GM12878 (cell line): Measurements from ENCODE around the gene ATP6V1G2. TPM values are rescaled to one million over a fixed set of nuclear protein-coding genes. Genes with fewer than 3 reads are reported as not detected.

ENCODE experiments used
- ATAC-seq: fragments of 200-7000 bp; cut with Tn5 transposase; 3 replicates; pipeline ENCODE4 v1.9.1; 2020; ENCODE audit warnings: mild to moderate bottlenecking, moderate library complexity
- BruUV-seq: library from RNA; stranded (reverse); fragments of 400-500 nt; replicated peaks from 2 replicates; lab custom pipeline; 2021; lab: Mats Ljungman, UMichigan
- CTCF ChIA-PET: fragments of 300-600 bp; sonication (Branson Sonifier 250); formaldehyde crosslinking; extraction: SDS; loops from one replicate; lab custom pipeline; 2021; ENCODE audit warnings: inconsistent platforms; lab: Yijun Ruan, JAX
- POLR2A ChIA-PET: fragments of 350-600 bp; formaldehyde crosslinking; extraction: SDS; loops from one replicate; lab custom pipeline; 2021; ENCODE audit warnings: inconsistent platforms; lab: Charles Lee
- RAD21 ChIA-PET: fragments of 300-600 bp; sonication (Branson Sonifier 250); formaldehyde crosslinking; loops from one replicate; lab custom pipeline; 2023; ENCODE audit warnings: antibody characterized with exemption; ENCODE audit not compliant: unreplicated experiment; lab: Charles Lee
- SMC1A ChIA-PET: fragments of 300-600 bp; sonication (Branson Sonifier 250); formaldehyde crosslinking; loops from one replicate; lab custom pipeline; 2023; ENCODE audit not compliant: unreplicated experiment, uncharacterized antibody; lab: Charles Lee
- DNase-seq: peaks from one replicate; pipeline ENCODE4 v3.0.0-alpha.2; 2011; ENCODE audit warnings: low read depth, low spot score
- FAIRE-seq: peaks from 3 replicates; lab custom pipeline; 2011; peaks lifted over from hg19 to GRCh38; lab: Jason Lieb, UNC
- H2AFZ ChIP-seq: 2 replicates; pipeline ENCODE4 v1.6.0; 2011; ENCODE audit warnings: low read depth, low read length, control low read depth; ENCODE audit not compliant: control insufficient read depth
- H3K27ac ChIP-seq: 2 replicates; pipeline ENCODE4 v1.5.1; 2011; ENCODE audit warnings: control low read depth; ENCODE audit not compliant: control insufficient read depth, insufficient read depth
- H3K27me3 ChIP-seq, 2 experiments: replicated peaks in 1 of 2; 2 replicates each; pipeline versions ENCODE4 v1.6.0 to v1.6.1; 2011; ENCODE audit warnings: low read length in 1 of 2; ENCODE audit not compliant: control insufficient read depth in 2 of 2, insufficient read depth in 2 of 2
- H3K36me3 ChIP-seq, 2 experiments: 2 replicates each; pipeline ENCODE4 v1.5.1; 2011; ENCODE audit warnings: low read length in 1 of 2; ENCODE audit not compliant: control insufficient read depth in 2 of 2, insufficient read depth in 2 of 2
- H3K4me1 ChIP-seq: 2 replicates; pipeline ENCODE4 v1.6.1; 2011; ENCODE audit warnings: mild to moderate bottlenecking, low read length, moderate library complexity, mixed read lengths; ENCODE audit not compliant: control insufficient read depth, insufficient read depth
- H3K4me2 ChIP-seq: 2 replicates; pipeline ENCODE4 v1.6.0; 2011; ENCODE audit warnings: control low read depth; ENCODE audit not compliant: control insufficient read depth, insufficient read depth
- H3K4me3 ChIP-seq: fragments of 200-600 bp; sonication (generic); 2 replicates; pipeline ENCODE4 v1.5.1; 2016
- H3K79me2 ChIP-seq: 2 replicates; pipeline ENCODE4 v1.6.0; 2011; ENCODE audit warnings: low read length; ENCODE audit not compliant: control insufficient read depth, insufficient read depth
- H3K9ac ChIP-seq: 2 replicates; pipeline ENCODE4 v1.8.0; 2011; ENCODE audit warnings: low read length, control low read depth, mixed read lengths; ENCODE audit not compliant: control insufficient read depth, insufficient read depth
- H3K9me3 ChIP-seq: replicated peaks from 3 replicates; pipeline ENCODE4 v1.5.1; 2011; ENCODE audit warnings: mild to moderate bottlenecking, low read length; ENCODE audit not compliant: control insufficient read depth, insufficient read depth
- H4K20me1 ChIP-seq: 2 replicates; pipeline ENCODE4 v1.6.0; 2011; ENCODE audit not compliant: control insufficient read depth, insufficient read depth
- CBX5 ChIP-seq: sonication (generic); IDR thresholded peaks from 2 replicates; pipeline ENCODE4 v1.6.1; 2016; ENCODE audit warnings: low read depth, moderate library complexity, mild to moderate bottlenecking, inconsistent platforms
- CEBPZ ChIP-seq: fragments of 150-350 bp; IDR thresholded peaks from 2 replicates; pipeline ENCODE4 v1.6.1; 2016; ENCODE audit warnings: low read depth, low read length
- FOXM1 ChIP-seq: IDR thresholded peaks from 2 replicates; pipeline ENCODE4 v1.6.1; 2012; ENCODE audit warnings: low read depth, mild to moderate bottlenecking, inconsistent platforms, low read length, moderate library complexity
- IRF5 ChIP-seq: fragments of 450-650 bp; IDR thresholded peaks from 2 replicates; pipeline ENCODE4 v1.6.1; 2017; ENCODE audit warnings: borderline replicate concordance
- PAX5 ChIP-seq: IDR thresholded peaks from 2 replicates; pipeline ENCODE4 v1.6.1; 2011; ENCODE audit warnings: low read depth, low read length, borderline replicate concordance
- PML ChIP-seq: IDR thresholded peaks from 2 replicates; pipeline ENCODE4 v1.6.1; 2012; ENCODE audit warnings: low read length, inconsistent platforms
- RB1 ChIP-seq: fragments of 450-650 bp; formaldehyde crosslinking; IDR thresholded peaks from 2 replicates; pipeline ENCODE4 v1.6.1; 2017; ENCODE audit warnings: mild to moderate bottlenecking, borderline replicate concordance
- SREBF1 ChIP-seq: IDR thresholded peaks from 2 replicates; pipeline ENCODE4 v1.6.1; 2012; ENCODE audit warnings: mild to moderate bottlenecking, low read length
- TCF12 ChIP-seq: IDR thresholded peaks from 2 replicates; pipeline ENCODE4 v1.6.1; 2011; ENCODE audit warnings: low read depth, mild to moderate bottlenecking, low read length
- ZNF622 ChIP-seq: fragments of 450-650 bp; IDR thresholded peaks from 2 replicates; pipeline ENCODE4 v1.6.1; 2017; ENCODE audit warnings: mild to moderate bottlenecking, inconsistent platforms
- WGBS: methylation state at CpG from one replicate; pipeline ENCODE4 v1.1.6; 2016; ENCODE audit warnings: low lambda C conversion rate; ENCODE audit not compliant: insufficient replicate concordance, insufficient coverage; ENCODE audit errors: missing lambda C conversion rate; 5-methylcytosine and 5-hydroxymethylcytosine counted together
- in situ Hi-C: fragments of 300-500 bp; cut with MboI; formaldehyde crosslinking; loops from 9 replicates; pipeline ENCODE4 v1.14.3; 2018; ENCODE audit warnings: mixed read lengths
- intact Hi-C: fragments of 100-400 bp; cut with micrococcal nuclease; formaldehyde crosslinking; loops from one replicate; pipeline ENCODE4 v1.14.2; 2022; ENCODE audit not compliant: unreplicated experiment
- polyA plus RNA-seq, 11 experiments: library from polyadenylated mRNA; depleted of rRNA in 4 of 11; unstranded in 6 of 11; stranded (reverse) in 5 of 11; fragments of >200 nt; fragmentation: Nextera tagmentation in 4 of 11; fragmentation: Illumina TruSeq in 1 of 11; extraction: Ambion mirVana in 4 of 11; extraction: Trizol in 1 of 11; gene quantifications; 1 replicate in 1 of 11; 2 replicates in 10 of 11; pipeline versions ENCODE4 v1.2.1 to v1.2.3, GENCODE V29; 2011 to 2016; ENCODE audit warnings: inconsistent platforms in 2 of 11, missing spikeins in 2 of 11, low read depth in 1 of 11
- total RNA-seq, 4 experiments: library from RNA; depleted of rRNA in 3 of 4; stranded (reverse); fragments of >200 nt in 3 of 4; fragmentation: Illumina TruSeq in 1 of 4; extraction: Trizol in 1 of 4; gene quantifications; 2 replicates each; pipeline versions ENCODE4 v1.2.1 to v1.2.3, GENCODE V29; 2013 to 2021

The ATP6V1G2 gene
- total and polyA plus RNA-seq, 10 of the 15 experiments (the other 5 are each of a cell fraction or from before 2014, with no cell fraction given) = 0.45 to 8.9 (median 2.8) TPM

GRCh38 chr6:31545291-31545690 is 1.1 kb downstream of the ATP6V1G2 start:
- ChIA-PET RAD21 (interaction anchor here (4.5 to 16.9 kb wide), 4 partner anchors 14 to 51 kb away, joined by 32 to 668 read pairs (median 330); partner anchors contain the start of genes LST1, LTB, NCR3 and TNF), POLR2A (interaction anchor here (0.6 kb wide), 1 partner anchor 64 kb away, joined by 3 read pairs; no protein-coding TSS in a partner anchor), CTCF (interaction anchor here (0.8 to 34.8 kb wide), 4 partner anchors 43 to 407 kb away, joined by 3 to 2098 read pairs (median 3); partner anchors contain the start of genes LST1, LTB, NCR3 and TNF), SMC1A (interaction anchor here (1.4 to 34.7 kb wide), 2 partner anchors 39 to 70 kb away, joined by 5 to 1989 read pairs; partner anchors contain the start of genes AIF1, LST1, LTA and LTB)
- Histone ChIP-seq H3K4me3 (no peak overlapping the region), H3K9ac (no peak overlapping the region), H3K4me1 (peaks cover 16% of the 10 kb centered on the region; the same call in 1 of the 2 replicates), H3K36me3 (peaks cover 0 to 2% of the 10 kb centered on the region in 2 experiments; a peak in 2 of 4 replicates), H3K4me2 (no peak overlapping the region), H3K79me2 (peaks cover 39% of the 10 kb centered on the region), H4K20me1 (peaks cover 3% of the 10 kb centered on the region; the same call in 1 of the 2 replicates), H3K27me3 (no peaks in the 10 kb centered on the region), H3K9me3 (no peaks in the 10 kb centered on the region), H3K27ac (no peak overlapping the region), H2AFZ (no peak overlapping the region)
- ATAC-seq = no peak
- 32% methylated on average over 7 of the region's 7 CpGs for WGBS
- FAIRE-seq = no peak
- no peak for TF ChIP-seq ZNF622
- no peak for TF ChIP-seq PML
- no peak for TF ChIP-seq FOXM1
- no peak for TF ChIP-seq PAX5
- no peak for TF ChIP-seq SREBF1
- no peak for TF ChIP-seq IRF5
- no peak for TF ChIP-seq CBX5
- no peak for TF ChIP-seq CEBPZ
- no peak for TF ChIP-seq RB1
- TF ChIP-seq TCF12 = no peak
- intact Hi-C loops (loop anchor here (10.0 kb wide), 1 partner anchor 360 kb away; the partner anchor contains the start of gene ZBTB12), in situ Hi-C loops (loop anchor here (5.0 to 10.0 kb wide), 2 partner anchors 52 to 290 kb away; no protein-coding TSS in a partner anchor)
- DNase-seq = no peak
- no TSS peak for BruUV-seq
